Lower leg skin (tissue), 3 donors: ENCODE results near the gene TMPRSS11A.

ENCODE experiments used
- POLR2A ChIP-seq, 2 donors: fragments of 450-650 bp; IDR thresholded peaks; one replicate each; pipeline ENCODE4 v1.6.1; 2016 to 2017; ENCODE audit warnings: antibody characterized with exemption in 2 of 2, mild to moderate bottlenecking in 1 of 2, moderate library complexity in 1 of 2
- TF ChIP-seq, protein P1 (sequence below), 3 donors: fragments of 450-650 bp; IDR thresholded peaks; one replicate each; pipeline ENCODE4 v1.5.1; 2016; ENCODE audit warnings: antibody characterized with exemption in 3 of 3, mild to moderate bottlenecking in 3 of 3, moderate library complexity in 2 of 3

GRCh38 chr4:67941074-67941473, 22.2 kb downstream of the TMPRSS11A start:
- TF ChIP-seq, protein P1, sequence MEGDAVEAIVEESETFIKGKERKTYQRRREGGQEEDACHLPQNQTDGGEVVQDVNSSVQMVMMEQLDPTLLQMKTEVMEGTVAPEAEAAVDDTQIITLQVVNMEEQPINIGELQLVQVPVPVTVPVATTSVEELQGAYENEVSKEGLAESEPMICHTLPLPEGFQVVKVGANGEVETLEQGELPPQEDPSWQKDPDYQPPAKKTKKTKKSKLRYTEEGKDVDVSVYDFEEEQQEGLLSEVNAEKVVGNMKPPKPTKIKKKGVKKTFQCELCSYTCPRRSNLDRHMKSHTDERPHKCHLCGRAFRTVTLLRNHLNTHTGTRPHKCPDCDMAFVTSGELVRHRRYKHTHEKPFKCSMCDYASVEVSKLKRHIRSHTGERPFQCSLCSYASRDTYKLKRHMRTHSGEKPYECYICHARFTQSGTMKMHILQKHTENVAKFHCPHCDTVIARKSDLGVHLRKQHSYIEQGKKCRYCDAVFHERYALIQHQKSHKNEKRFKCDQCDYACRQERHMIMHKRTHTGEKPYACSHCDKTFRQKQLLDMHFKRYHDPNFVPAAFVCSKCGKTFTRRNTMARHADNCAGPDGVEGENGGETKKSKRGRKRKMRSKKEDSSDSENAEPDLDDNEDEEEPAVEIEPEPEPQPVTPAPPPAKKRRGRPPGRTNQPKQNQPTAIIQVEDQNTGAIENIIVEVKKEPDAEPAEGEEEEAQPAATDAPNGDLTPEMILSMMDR (IDR thresholded peaks at IDR 0.05), result no peak
- no peak for TF ChIP-seq POLR2A (IDR thresholded peaks at IDR 0.05)
